Trophoblast cell (in vitro differentiated cells and primary cell): ENCODE results near the gene CDC42BPB.

ENCODE experiments used
- DNase-seq, 2 donors: peaks; one replicate each; pipeline ENCODE4 v3.0.0-alpha.2; 2016
- H2AFZ ChIP-seq: 2 replicates; pipeline ENCODE4 v1.6.1; 2013; ENCODE audit warnings: low read length, moderate library complexity, mild to moderate bottlenecking; ENCODE audit not compliant: insufficient read depth, poor library complexity
- H2AK5ac ChIP-seq: 2 replicates; pipeline ENCODE4 v1.6.1; 2013; ENCODE audit warnings: mild to moderate bottlenecking, low read length
- H2BK120ac ChIP-seq: 2 replicates; pipeline ENCODE4 v1.6.1; 2013; ENCODE audit warnings: low read length, mild to moderate bottlenecking, moderate library complexity; ENCODE audit not compliant: insufficient read depth, poor library complexity
- H2BK12ac ChIP-seq: 2 replicates; pipeline ENCODE4 v1.6.1; 2013; ENCODE audit warnings: mild to moderate bottlenecking, low read length, moderate library complexity
- H2BK5ac ChIP-seq: 2 replicates; pipeline ENCODE4 v1.6.1; 2013; ENCODE audit warnings: low read length, low read depth, moderate library complexity, mild to moderate bottlenecking; ENCODE audit not compliant: poor library complexity
- H3K14ac ChIP-seq: 2 replicates; pipeline ENCODE4 v1.6.1; 2013; ENCODE audit warnings: mild to moderate bottlenecking, low read length
- H3K18ac ChIP-seq: 2 replicates; pipeline ENCODE4 v1.6.1; 2013; ENCODE audit warnings: mild to moderate bottlenecking, low read length
- H3K23ac ChIP-seq: 2 replicates; pipeline ENCODE4 v1.6.1; 2013; ENCODE audit warnings: low read length
- H3K27ac ChIP-seq: 2 replicates; pipeline ENCODE4 v1.5.1; 2013; ENCODE audit warnings: low read depth, mild to moderate bottlenecking, inconsistent platforms, low read length, moderate library complexity
- H3K27me3 ChIP-seq: 2 replicates; pipeline ENCODE4 v1.6.1; 2013; ENCODE audit warnings: inconsistent platforms, mild to moderate bottlenecking, low read length, moderate library complexity; ENCODE audit not compliant: insufficient read depth
- H3K36me3 ChIP-seq, 2 experiments: 1 replicate in 1 of 2; 2 replicates in 1 of 2; pipeline ENCODE4 v1.6.1; 2013; ENCODE audit warnings: low read length in 2 of 2, mild to moderate bottlenecking in 2 of 2, moderate library complexity in 1 of 2; ENCODE audit not compliant: insufficient read depth in 2 of 2, control insufficient read depth in 1 of 2
- H3K4ac ChIP-seq: 2 replicates; pipeline ENCODE4 v1.6.1; 2013; ENCODE audit warnings: low read depth, mild to moderate bottlenecking, low read length, moderate library complexity
- H3K4me1 ChIP-seq, 2 experiments: 1 replicate in 1 of 2; 2 replicates in 1 of 2; pipeline ENCODE4 v1.6.1; 2013; ENCODE audit warnings: low read length in 2 of 2, mild to moderate bottlenecking in 2 of 2, moderate library complexity in 1 of 2; ENCODE audit not compliant: insufficient read depth in 2 of 2, control insufficient read depth in 1 of 2
- H3K4me2 ChIP-seq: 2 replicates; pipeline ENCODE4 v1.6.1; 2013; ENCODE audit warnings: inconsistent platforms, mild to moderate bottlenecking, low read length, moderate library complexity
- H3K4me3 ChIP-seq: 2 replicates; pipeline ENCODE4 v1.5.1; 2013; ENCODE audit warnings: mild to moderate bottlenecking, low read depth, low read length, inconsistent platforms
- H3K79me1 ChIP-seq: one replicate; pipeline ENCODE4 v1.6.1; 2013; ENCODE audit warnings: low read length
- H3K79me2 ChIP-seq: 2 replicates; pipeline ENCODE4 v1.6.1; 2013; ENCODE audit warnings: low read length, mild to moderate bottlenecking; ENCODE audit not compliant: control insufficient read depth, insufficient read depth, poor library complexity
- H3K9ac ChIP-seq: 2 replicates; pipeline ENCODE4 v1.6.1; 2013; ENCODE audit warnings: mild to moderate bottlenecking, low read length
- H3K9me3 ChIP-seq: 2 replicates; pipeline ENCODE4 v1.6.1; 2013; ENCODE audit warnings: low read depth, mild to moderate bottlenecking, control low read depth, inconsistent platforms, low read length; ENCODE audit not compliant: insufficient read depth
- H4K12ac ChIP-seq: 2 replicates; pipeline ENCODE4 v1.6.1; 2013; ENCODE audit warnings: low read depth, mild to moderate bottlenecking, low read length, moderate library complexity
- H4K8ac ChIP-seq: 2 replicates; pipeline ENCODE4 v1.6.1; 2013; ENCODE audit warnings: low read depth, mild to moderate bottlenecking, low read length, moderate library complexity
- H4K91ac ChIP-seq: one replicate; pipeline ENCODE4 v1.6.1; 2013; ENCODE audit warnings: low read depth, mild to moderate bottlenecking, low read length, moderate library complexity
- WGBS: extraction: QIAGEN DNeasy Blood & Tissue Kit; methylation state at CpG from one replicate; pipeline ENCODE4 v1.1.7; 2013; ENCODE audit warnings: missing lambda C conversion rate; ENCODE audit not compliant: insufficient read length, insufficient coverage; ENCODE audit errors: extremely low coverage; 5-methylcytosine and 5-hydroxymethylcytosine counted together

CDC42BPB gene

GRCh38 chr14:102935756-102936155 is 121.6 kb downstream of the CDC42BPB start:
- H2AK5ac ChIP-seq, result no peak overlapping the region
- H2BK12ac ChIP-seq, result no peak overlapping the region
- H3K27me3 ChIP-seq, result peaks cover under 1% of the 10 kb centered on the region
- no peak overlapping the region for H3K4me2 ChIP-seq
- H4K8ac ChIP-seq, result no peak overlapping the region
- no peaks in the 10 kb centered on the region for H3K79me2 ChIP-seq
- no peak overlapping the region for H2AFZ ChIP-seq
- H3K9me3 ChIP-seq, result peaks cover 6% of the 10 kb centered on the region
- no peak for DNase-seq
- H3K23ac ChIP-seq, result no peak overlapping the region
- no peak overlapping the region for H3K9ac ChIP-seq
- no peak overlapping the region for H3K4me3 ChIP-seq
- H4K91ac ChIP-seq, result no peak overlapping the region
- no peak overlapping the region for H3K27ac ChIP-seq
- no peak overlapping the region for H2BK120ac ChIP-seq
- H3K4me1 ChIP-seq, result no peaks in the 10 kb centered on the region
- H3K36me3 ChIP-seq, result peaks cover 52 to 58% of the 10 kb centered on the region in 2 experiments
- H4K12ac ChIP-seq, result no peak overlapping the region
- no CpG with 5 or more reads among the region's 4 CpGs for WGBS
- no peak overlapping the region for H3K4ac ChIP-seq
- no peak overlapping the region for H2BK5ac ChIP-seq
- no peak overlapping the region for H3K14ac ChIP-seq
- H3K18ac ChIP-seq, result no peak overlapping the region
- no peaks in the 10 kb centered on the region for H3K79me1 ChIP-seq

- H2AFZ ChIP-seq, result no peak overlapping the region
- no peaks in the 10 kb centered on the region for H3K79me2 ChIP-seq
- H2BK120ac ChIP-seq, result no peak overlapping the region
- no peak overlapping the region for H4K12ac ChIP-seq
- H2AK5ac ChIP-seq, result no peak overlapping the region
- H3K4me2 ChIP-seq, result no peak overlapping the region
- peaks cover under 1% of the 10 kb centered on the region for H3K79me1 ChIP-seq
- H3K36me3 ChIP-seq, result peaks cover 37 to 43% of the 10 kb centered on the region in 2 experiments
- no peak overlapping the region for H3K23ac ChIP-seq
- H4K8ac ChIP-seq, result no peak overlapping the region
- WGBS, result no CpG with 5 or more reads among the region's 20 CpGs
- H2BK5ac ChIP-seq, result no peak overlapping the region
- no peak overlapping the region for H3K4me3 ChIP-seq
- no peak overlapping the region for H2BK12ac ChIP-seq
- H3K4ac ChIP-seq, result no peak overlapping the region
- no peak overlapping the region for H3K14ac ChIP-seq
- H3K9ac ChIP-seq, result no peak overlapping the region
- no peak overlapping the region for H3K18ac ChIP-seq
- H3K27me3 ChIP-seq, result peaks cover 21% of the 10 kb centered on the region
- DNase-seq, result no peak
- peaks cover 10 to 12% of the 10 kb centered on the region in 2 experiments for H3K4me1 ChIP-seq
- H3K9me3 ChIP-seq, result peaks cover 7% of the 10 kb centered on the region
- H4K91ac ChIP-seq, result no peak overlapping the region
- H3K27ac ChIP-seq, result no peak overlapping the region
Measured at GRCh38 chr14:102933618-102934231, 123.6 kb downstream of the CDC42BPB start.

GRCh38 chr14:102932484-102933248 is 124.7 kb downstream of the CDC42BPB start:
- Histone ChIP-seq H3K4me1 (peaks cover 14 to 21% of the 10 kb centered on the region in 2 experiments), H4K12ac (no peak overlapping the region), H3K36me3 (peaks cover 30 to 35% of the 10 kb centered on the region in 2 experiments), H2BK12ac (no peak overlapping the region), H2BK120ac (no peak overlapping the region), H3K4me3 (no peak overlapping the region), H3K14ac (no peak overlapping the region), H3K27ac (no peak overlapping the region), H3K27me3 (peaks cover 29% of the 10 kb centered on the region), H4K8ac (no peak overlapping the region), H3K23ac (no peak overlapping the region), H2AFZ (no peak overlapping the region), H3K79me2 (no peaks in the 10 kb centered on the region), H3K4me2 (no peak overlapping the region), H4K91ac (no peak overlapping the region), H3K18ac (no peak overlapping the region), H3K9me3 (peaks cover 10% of the 10 kb centered on the region), H2AK5ac (no peak overlapping the region), H3K4ac (no peak overlapping the region), H2BK5ac (no peak overlapping the region), H3K79me1 (peaks cover 3% of the 10 kb centered on the region), H3K9ac (no peak overlapping the region)
- DNase-seq, result no peak
- no CpG with 5 or more reads among the region's 26 CpGs for WGBS

GRCh38 chr14:102931580-102932285 is 125.6 kb downstream of the CDC42BPB start:
- H3K4ac ChIP-seq, result no peak overlapping the region
- peaks cover 17 to 23% of the 10 kb centered on the region in 2 experiments for H3K4me1 ChIP-seq
- H2BK12ac ChIP-seq, result no peak overlapping the region
- no peak overlapping the region for H4K91ac ChIP-seq
- H3K27me3 ChIP-seq, result peaks cover 33% of the 10 kb centered on the region
- peaks cover 12% of the 10 kb centered on the region for H3K9me3 ChIP-seq
- H3K36me3 ChIP-seq, result peaks cover 23 to 26% of the 10 kb centered on the region in 2 experiments
- no peak overlapping the region for H2AFZ ChIP-seq
- no peak overlapping the region for H3K18ac ChIP-seq
- H3K4me2 ChIP-seq, result no peak overlapping the region
- no peak overlapping the region for H2AK5ac ChIP-seq
- no peak overlapping the region for H4K8ac ChIP-seq
- no peak overlapping the region for H4K12ac ChIP-seq
- no peak overlapping the region for H3K9ac ChIP-seq
- H3K4me3 ChIP-seq, result no peak overlapping the region
- no peak overlapping the region for H3K27ac ChIP-seq
- H2BK120ac ChIP-seq, result no peak overlapping the region
- no peak overlapping the region for H3K14ac ChIP-seq
- no peak overlapping the region for H2BK5ac ChIP-seq
- no peak for DNase-seq
- no peaks in the 10 kb centered on the region for H3K79me2 ChIP-seq
- WGBS, result no CpG with 5 or more reads among the region's 12 CpGs
- peaks cover 3% of the 10 kb centered on the region for H3K79me1 ChIP-seq
- no peak overlapping the region for H3K23ac ChIP-seq
